SK-N-SH (cell line): Measurements from ENCODE around the gene ARMCX5.

ENCODE experiments used
- CHD2 ChIP-seq: fragments of 150-350 bp; IDR thresholded peaks from 2 replicates; pipeline ENCODE4 v1.6.1; 2018; ENCODE audit warnings: low read length; ENCODE audit not compliant: partially characterized antibody
- CTCF ChIP-seq: fragments of 200-600 bp; sonication (generic); IDR thresholded peaks from 2 replicates; pipeline ENCODE4 v1.6.1; 2017; ENCODE audit warnings: antibody characterized with exemption, mild to moderate bottlenecking, moderate library complexity
- EP300 ChIP-seq, 2 experiments: IDR thresholded peaks; 2 replicates each; pipeline versions ENCODE4 v1.4.0 to v1.6.1; 2012; ENCODE audit warnings: borderline replicate concordance in 1 of 2, low read depth in 1 of 2, low read length in 1 of 2
- GATA2 ChIP-seq: sonication (generic); formaldehyde crosslinking; IDR thresholded peaks from 2 replicates; pipeline ENCODE4 v1.5.0; 2020; ENCODE audit warnings: mild to moderate bottlenecking, missing genetic modification reagents
- JUND ChIP-seq: IDR thresholded peaks from 2 replicates; pipeline ENCODE4 v1.4.0; 2012
- RAD21 ChIP-seq: IDR thresholded peaks from 2 replicates; pipeline ENCODE4 v1.6.1; 2012; ENCODE audit warnings: mild to moderate bottlenecking, low read length
- RXRA ChIP-seq: IDR thresholded peaks from 2 replicates; pipeline ENCODE4 v1.4.0; 2012; ENCODE audit warnings: low read depth, mild to moderate bottlenecking, borderline replicate concordance
- USF2 ChIP-seq: fragments of 150-350 bp; IDR thresholded peaks from 2 replicates; pipeline ENCODE4 v1.6.1; 2017; ENCODE audit warnings: antibody characterized with exemption, low read length, low read depth, borderline replicate concordance

GRCh38 chrX:102627640-102628039 lies 28.3 kb downstream of the ARMCX5 start:
- TF ChIP-seq CTCF (no peak), RXRA (no peak), JUND (no peak), CHD2 (no peak), GATA2 (CRISPR knock-in tag) (no peak), USF2 (no peak), EP300 (IDR thresholded peaks at IDR 0.05; ENCODE audit: borderline replicate concordance in 1 of 2, low read depth in 1 of 2, low read length in 1 of 2) (no peak), RAD21 (no peak)
